PC-9 (cell line): ENCODE data around the gene GNAI1. TPM values are rescaled to one million over a fixed set of nuclear protein-coding genes. Genes with fewer than 3 reads are reported as not detected.

Source experiments
- BruUV-seq: library from RNA; stranded (reverse); fragments of 400-500 nt; replicated peaks from 2 replicates; lab custom pipeline; 2021; lab: Mats Ljungman, UMichigan
- CTCF ChIA-PET: fragments of 300-600 bp; sonication (Branson Sonifier 250); formaldehyde crosslinking; loops from one replicate; lab custom pipeline; 2022; ENCODE audit warnings: antibody characterized with exemption; lab: Charles Lee
- POLR2A ChIA-PET: fragments of 300-600 bp; sonication (Branson Sonifier 250); formaldehyde crosslinking; loops from one replicate; lab custom pipeline; 2022; ENCODE audit warnings: antibody characterized with exemption; ENCODE audit not compliant: unreplicated experiment; lab: Charles Lee
- DNase-seq, 2 experiments: peaks; one replicate each; pipeline versions ENCODE4 v3.0.0 to v3.0.0-alpha.2; 2015 to 2022; ENCODE audit warnings: mixed read lengths in 1 of 2
- H2AFZ ChIP-seq: fragments of 200-600 bp; sonication (generic); 2 replicates; pipeline ENCODE4 v1.8.1; 2017; ENCODE audit warnings: antibody characterized with exemption
- H3F3A ChIP-seq: fragments of 200-600 bp; sonication (generic); 2 replicates; pipeline ENCODE4 v1.8.1; 2017; ENCODE audit warnings: antibody characterized with exemption, mild to moderate bottlenecking, low read depth; ENCODE audit not compliant: insufficient read depth
- H3K27ac ChIP-seq: fragments of 200-600 bp; sonication (generic); 2 replicates; pipeline ENCODE4 v1.6.1; 2016; ENCODE audit warnings: mixed run types
- H3K27me3 ChIP-seq: fragments of 200-600 bp; sonication (generic); 2 replicates; pipeline ENCODE4 v1.6.1; 2016; ENCODE audit warnings: low read depth, mixed run types; ENCODE audit not compliant: insufficient read depth
- H3K36me3 ChIP-seq: fragments of 200-600 bp; sonication (generic); 2 replicates; pipeline ENCODE4 v1.6.1; 2016; ENCODE audit warnings: low read depth, mixed run types
- H3K4me1 ChIP-seq: fragments of 200-600 bp; sonication (generic); replicated peaks from 2 replicates; pipeline ENCODE4 v1.6.1; 2016; ENCODE audit warnings: mixed run types; ENCODE audit not compliant: insufficient read depth
- H3K4me2 ChIP-seq: fragments of 200-600 bp; sonication (generic); 2 replicates; pipeline ENCODE4 v1.6.1; 2017; ENCODE audit warnings: mixed run types
- H3K4me3 ChIP-seq: fragments of 200-600 bp; sonication (generic); 2 replicates; pipeline ENCODE4 v1.6.1; 2016; ENCODE audit warnings: mixed run types
- H3K79me2 ChIP-seq: fragments of 200-600 bp; sonication (generic); 2 replicates; pipeline ENCODE4 v1.6.1; 2017; ENCODE audit warnings: low read depth, mixed run types
- H3K9me2 ChIP-seq: fragments of 200-600 bp; sonication (generic); 2 replicates; pipeline ENCODE4 v1.8.1; 2017; ENCODE audit warnings: mild to moderate bottlenecking; ENCODE audit not compliant: insufficient read depth
- H3K9me3 ChIP-seq: fragments of 200-600 bp; sonication (generic); 2 replicates; pipeline ENCODE4 v1.8.1; 2016; ENCODE audit warnings: low read depth; ENCODE audit not compliant: insufficient read depth
- H4K20me1 ChIP-seq: fragments of 200-600 bp; sonication (generic); 2 replicates; pipeline ENCODE4 v1.8.1; 2017; ENCODE audit not compliant: insufficient read depth
- CTCF ChIP-seq: fragments of 200-600 bp; sonication (generic); conservative IDR thresholded peaks from 2 replicates; pipeline ENCODE4 v1.6.1; 2017; ENCODE audit warnings: mixed run types, antibody characterized with exemption, mild to moderate bottlenecking, moderate library complexity
- EZH2 ChIP-seq: fragments of 200-600 bp; sonication (generic); IDR thresholded peaks from 2 replicates; pipeline ENCODE4 v1.8.0; 2017; ENCODE audit warnings: antibody characterized with exemption, low read depth
- intact Hi-C: fragments of 100-400 bp; cut with micrococcal nuclease; formaldehyde crosslinking; loops from one replicate; pipeline ENCODE4 v1.10.0; 2022; ENCODE audit not compliant: unreplicated experiment
- total RNA-seq: library from RNA; stranded (reverse); gene quantifications from 2 replicates; pipeline ENCODE4 v1.2.3, GENCODE V29; 2021

The GNAI1 gene
- total RNA-seq, 1 experiment from 2014 or later, result 16.8 TPM

GRCh38 chr7:80088705-80089104, 45.9 kb upstream of the GNAI1 start:
- POLR2A ChIA-PET, result interaction anchor here (0.6 kb wide), 1 partner anchor 45 kb away, joined by 6 read pairs; no protein-coding TSS in a partner anchor
- intact Hi-C loops, result no loop called here
- no TSS peak for BruUV-seq

GRCh38 chr7:80089366-80089765, 45.3 kb upstream of the GNAI1 start:
- Histone ChIP-seq H3K4me3 (no peak overlapping the region), H3K36me3 (no peaks in the 10 kb centered on the region), H3K27ac (no peak overlapping the region), H3K79me2 (no peaks in the 10 kb centered on the region), H2AFZ (no peak overlapping the region), H3K4me1 (peaks cover 18% of the 10 kb centered on the region), H3K9me2 (no peaks in the 10 kb centered on the region), H4K20me1 (no peaks in the 10 kb centered on the region), H3F3A (peaks cover 13% of the 10 kb centered on the region; the same call in 1 of the 2 replicates), H3K27me3 (no peaks in the 10 kb centered on the region), H3K9me3 (no peaks in the 10 kb centered on the region), H3K4me2 (no peak overlapping the region)
- TF ChIP-seq CTCF (no peak), EZH2 (no peak)
- POLR2A ChIA-PET, result no interaction called here
- CTCF ChIA-PET, result no interaction called here
- intact Hi-C loops, result no loop called here
- no TSS peak for BruUV-seq
- DNase-seq, result no peak

More at GRCh38 chr7:80088705-80089104, 45.9 kb upstream of the GNAI1 start:
- no peak overlapping the region for H3K4me2 ChIP-seq
- CTCF ChIA-PET, result no interaction called here
- H3K9me3 ChIP-seq, result no peaks in the 10 kb centered on the region
- no peak overlapping the region for H3K4me3 ChIP-seq
- H3K27me3 ChIP-seq, result no peaks in the 10 kb centered on the region
- no peaks in the 10 kb centered on the region for H4K20me1 ChIP-seq
- no peaks in the 10 kb centered on the region for H3K79me2 ChIP-seq
- no peak for TF ChIP-seq CTCF
- no peak for TF ChIP-seq EZH2
- peaks cover 18% of the 10 kb centered on the region for H3K4me1 ChIP-seq
- H3F3A ChIP-seq, result peaks cover 13% of the 10 kb centered on the region; the same call in 1 of the 2 replicates
- DNase-seq, result no peak
- H3K36me3 ChIP-seq, result no peaks in the 10 kb centered on the region
- no peak overlapping the region for H3K27ac ChIP-seq
- H2AFZ ChIP-seq, result no peak overlapping the region
- no peaks in the 10 kb centered on the region for H3K9me2 ChIP-seq

GRCh38 chr7:80093349-80093748, 41.3 kb upstream of the GNAI1 start:
- BruUV-seq, result no TSS peak
- CTCF ChIA-PET, result no interaction called here
- H2AFZ ChIP-seq, result no peak overlapping the region
- no peaks in the 10 kb centered on the region for H3K9me3 ChIP-seq
- POLR2A ChIA-PET, result no interaction called here
- no peaks in the 10 kb centered on the region for H3K27me3 ChIP-seq
- H3K4me1 ChIP-seq, result peaks cover 18% of the 10 kb centered on the region
- H3K4me2 ChIP-seq, result no peak overlapping the region
- DNase-seq, result no peak
- peaks cover 13% of the 10 kb centered on the region; the same call in 1 of the 2 replicates for H3F3A ChIP-seq
- no peak overlapping the region for H3K27ac ChIP-seq
- intact Hi-C loops, result loop anchor here (5.0 to 10.0 kb wide), 2 partner anchors 39 to 301 kb away; partner anchors contain the start of gene GNAI1
- no peaks in the 10 kb centered on the region for H3K79me2 ChIP-seq
- H3K4me3 ChIP-seq, result no peak overlapping the region
- H4K20me1 ChIP-seq, result no peaks in the 10 kb centered on the region
- H3K9me2 ChIP-seq, result no peaks in the 10 kb centered on the region
- no peaks in the 10 kb centered on the region for H3K36me3 ChIP-seq
- no peak for TF ChIP-seq CTCF
- TF ChIP-seq EZH2, result no peak
